CD8-positive, alpha-beta memory T cell (primary cell): ENCODE results near the gene WFS1. TPM values are rescaled to one million over a fixed set of nuclear protein-coding genes. Genes with fewer than 3 reads are reported as not detected.

Experiments used
- CTCF ChIA-PET: fragments of 350-600 bp; sonication (Branson Sonifier 250); formaldehyde crosslinking; loops from one replicate; lab custom pipeline; 2021; ENCODE audit warnings: antibody characterized with exemption; lab: Charles Lee
- POLR2A ChIA-PET: fragments of 350-600 bp; sonication (Branson Sonifier 250); formaldehyde crosslinking; loops from one replicate; lab custom pipeline; 2021; ENCODE audit warnings: antibody characterized with exemption; lab: Charles Lee
- DNase-seq, 5 donors: peaks; one replicate each; pipeline versions ENCODE4 v3.0.0 to v3.0.0-alpha.2; 2020 to 2022; ENCODE audit warnings: mixed read lengths in 1 of 5
- H3K27ac ChIP-seq: one replicate; pipeline ENCODE4 v1.7.0; 2013; ENCODE audit warnings: low read depth, mild to moderate bottlenecking, low read length, moderate library complexity
- H3K27me3 ChIP-seq: 2 replicates; pipeline ENCODE4 v1.7.0; 2013; ENCODE audit warnings: low read length, mild to moderate bottlenecking; ENCODE audit not compliant: insufficient read depth, poor library complexity, severe bottlenecking
- H3K36me3 ChIP-seq: 2 replicates; pipeline ENCODE4 v1.7.0; 2013; ENCODE audit warnings: mild to moderate bottlenecking, low read length, moderate library complexity; ENCODE audit not compliant: insufficient read depth
- H3K4me1 ChIP-seq: 2 replicates; pipeline ENCODE4 v1.7.0; 2013; ENCODE audit warnings: mild to moderate bottlenecking, low read length, moderate library complexity; ENCODE audit not compliant: insufficient read depth
- H3K4me3 ChIP-seq: 2 replicates; pipeline ENCODE4 v1.7.0; 2013; ENCODE audit warnings: mild to moderate bottlenecking, low read length
- H3K9me3 ChIP-seq: 2 replicates; pipeline ENCODE4 v1.7.0; 2013; ENCODE audit warnings: mild to moderate bottlenecking, low read length
- H3K27ac Mint-ChIP-seq, 8 donors: one replicate each; pipeline ENCODE4 v1.8.0; 2020 to 2021; ENCODE audit warnings: mixed read lengths in 8 of 8, mild to moderate bottlenecking in 6 of 8, inconsistent platforms in 3 of 8, moderate library complexity in 3 of 8
- H3K27me3 Mint-ChIP-seq, 2 donors: one replicate each; pipeline ENCODE4 v1.8.0; 2020 to 2021; ENCODE audit warnings: mixed read lengths in 2 of 2, mild to moderate bottlenecking in 1 of 2, moderate library complexity in 1 of 2
- H3K36me3 Mint-ChIP-seq, 3 donors: one replicate each; pipeline ENCODE4 v1.8.0; 2020 to 2021; ENCODE audit warnings: mixed read lengths in 3 of 3, inconsistent platforms in 1 of 3, mild to moderate bottlenecking in 1 of 3
- H3K4me1 Mint-ChIP-seq, 3 donors: one replicate each; pipeline ENCODE4 v1.8.0; 2020 to 2021; ENCODE audit warnings: mixed read lengths in 3 of 3, inconsistent platforms in 1 of 3, mild to moderate bottlenecking in 1 of 3
- H3K4me3 Mint-ChIP-seq, 7 donors: one replicate each; pipeline ENCODE4 v1.8.0; 2020 to 2021; ENCODE audit warnings: mixed read lengths in 7 of 7, mild to moderate bottlenecking in 6 of 7, moderate library complexity in 4 of 7, inconsistent platforms in 2 of 7
- H3K9me3 Mint-ChIP-seq, 5 donors: one replicate each; pipeline ENCODE4 v1.8.0; 2020 to 2022; ENCODE audit warnings: mixed read lengths in 5 of 5, mild to moderate bottlenecking in 3 of 5, moderate library complexity in 2 of 5, inconsistent platforms in 1 of 5
- polyA plus RNA-seq: library from polyadenylated mRNA; unstranded; fragments of 300-500 nt; fragmentation: Illumina TruSeq; gene quantifications from one replicate; pipeline ENCODE4 v1.2.3, GENCODE V29; 2021
- total RNA-seq, 2 experiments: library from RNA; stranded (reverse); gene quantifications; one replicate each; pipeline ENCODE4 v1.2.3, GENCODE V29; 2021

Gene WFS1
- total and polyA plus RNA-seq, 3 experiments from 2014 or later, result 3.4 to 5.1 (median 5.1) TPM

DNA sequence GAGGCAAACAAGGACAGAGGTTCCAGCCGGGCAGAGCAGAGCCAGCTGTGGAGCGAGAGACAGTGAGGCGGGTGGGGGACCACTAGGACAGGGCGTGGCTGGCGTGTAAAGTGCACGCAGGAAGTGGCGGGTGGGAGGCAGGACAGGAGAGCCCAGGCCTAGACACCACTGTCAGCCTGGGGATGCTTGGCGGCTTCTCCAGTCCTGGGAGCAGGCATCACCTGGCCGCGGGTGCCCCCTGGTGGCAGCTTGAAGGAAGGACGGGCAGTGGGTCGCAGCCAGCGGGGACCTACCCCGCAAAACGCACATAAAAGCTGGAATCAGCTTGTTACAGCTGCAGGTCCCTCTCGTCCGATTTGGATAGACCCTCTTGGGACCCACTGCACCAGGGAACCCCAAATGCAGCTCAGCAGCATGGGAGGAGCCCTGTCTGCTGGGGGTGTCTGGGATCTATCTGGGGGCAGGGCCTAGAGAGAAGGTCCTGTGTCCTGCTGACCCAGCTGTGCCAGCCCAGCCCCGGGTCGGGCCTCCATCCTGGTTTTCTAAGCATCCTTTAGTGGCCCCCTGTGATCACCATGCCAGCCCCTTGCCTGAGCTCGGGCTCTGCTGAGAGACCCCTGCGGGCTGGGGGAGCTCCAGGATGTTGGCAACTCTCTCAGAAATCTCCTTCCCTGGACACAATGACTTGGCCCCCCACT is 57.7 kb downstream of the WFS1 start:
- CTCF ChIA-PET, result interaction anchor here (0.6 to 11.2 kb wide), 26 partner anchors 9 to 894 kb away, joined by 3 to 205 read pairs (median 4); partner anchors contain the start of gene WFS1
- no peaks in the 10 kb centered on the region for H3K36me3 ChIP-seq
- POLR2A ChIA-PET, result interaction anchor here (1.1 kb wide), 1 partner anchor 58 kb away, joined by 3 read pairs; the partner anchor contains the start of gene WFS1
- H3K4me1 ChIP-seq, result no peaks in the 10 kb centered on the region
- no peaks in the 10 kb centered on the region for H3K9me3 ChIP-seq
- DNase-seq, result peak; percentile 65 to 83 (median 71)
- no peaks in the 10 kb centered on the region for H3K36me3 Mint-ChIP-seq
- H3K4me3 Mint-ChIP-seq, result no peak overlapping the region
- H3K27me3 ChIP-seq, result no peaks in the 10 kb centered on the region
- H3K4me1 Mint-ChIP-seq, result no peaks in the 10 kb centered on the region
- H3K27ac ChIP-seq, result no peak overlapping the region
- H3K4me3 ChIP-seq, result no peak overlapping the region
- peaks cover 10 to 46% of the 10 kb centered on the region in 2 donors for H3K27me3 Mint-ChIP-seq
- no peaks in the 10 kb centered on the region for H3K9me3 Mint-ChIP-seq
- H3K27ac Mint-ChIP-seq, result no peak overlapping the region

DNA sequence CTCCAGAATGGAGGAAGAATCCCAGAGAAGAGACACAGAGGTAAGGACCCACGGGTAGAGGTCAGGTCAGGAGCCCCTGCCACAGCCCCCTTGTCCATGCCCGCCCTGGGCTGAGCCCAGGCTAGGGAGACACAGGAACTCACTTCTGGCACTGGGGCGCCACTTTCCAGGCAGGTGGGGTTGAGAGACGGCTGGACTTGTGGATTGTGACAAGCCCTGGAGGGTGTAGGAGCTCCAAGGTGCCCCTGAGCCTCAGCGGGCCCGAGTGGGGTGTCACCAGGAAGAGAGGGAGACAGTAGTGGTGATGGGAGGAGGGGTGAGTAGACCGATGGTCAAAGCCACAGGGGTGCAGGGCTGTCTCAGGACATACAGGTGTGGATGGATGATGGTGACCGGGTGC is 58.9 kb downstream of the WFS1 start:
- H3K36me3 Mint-ChIP-seq, result no peaks in the 10 kb centered on the region
- no peaks in the 10 kb centered on the region for H3K9me3 ChIP-seq
- no peak overlapping the region for H3K27ac Mint-ChIP-seq
- ChIA-PET POLR2A (no interaction called here), CTCF (interaction anchor here (1.5 to 11.2 kb wide), 8 partner anchors 8 to 330 kb away, joined by 4 to 205 read pairs (median 6); no protein-coding TSS in a partner anchor)
- no peaks in the 10 kb centered on the region for H3K9me3 Mint-ChIP-seq
- H3K4me3 ChIP-seq, result no peak overlapping the region
- H3K27ac ChIP-seq, result no peak overlapping the region
- no peaks in the 10 kb centered on the region for H3K36me3 ChIP-seq
- DNase-seq, result no peak
- no peaks in the 10 kb centered on the region for H3K4me1 ChIP-seq
- peaks cover 11 to 42% of the 10 kb centered on the region in 2 donors for H3K27me3 Mint-ChIP-seq
- no peak overlapping the region for H3K4me3 Mint-ChIP-seq
- H3K4me1 Mint-ChIP-seq, result no peaks in the 10 kb centered on the region
- H3K27me3 ChIP-seq, result no peaks in the 10 kb centered on the region

DNA sequence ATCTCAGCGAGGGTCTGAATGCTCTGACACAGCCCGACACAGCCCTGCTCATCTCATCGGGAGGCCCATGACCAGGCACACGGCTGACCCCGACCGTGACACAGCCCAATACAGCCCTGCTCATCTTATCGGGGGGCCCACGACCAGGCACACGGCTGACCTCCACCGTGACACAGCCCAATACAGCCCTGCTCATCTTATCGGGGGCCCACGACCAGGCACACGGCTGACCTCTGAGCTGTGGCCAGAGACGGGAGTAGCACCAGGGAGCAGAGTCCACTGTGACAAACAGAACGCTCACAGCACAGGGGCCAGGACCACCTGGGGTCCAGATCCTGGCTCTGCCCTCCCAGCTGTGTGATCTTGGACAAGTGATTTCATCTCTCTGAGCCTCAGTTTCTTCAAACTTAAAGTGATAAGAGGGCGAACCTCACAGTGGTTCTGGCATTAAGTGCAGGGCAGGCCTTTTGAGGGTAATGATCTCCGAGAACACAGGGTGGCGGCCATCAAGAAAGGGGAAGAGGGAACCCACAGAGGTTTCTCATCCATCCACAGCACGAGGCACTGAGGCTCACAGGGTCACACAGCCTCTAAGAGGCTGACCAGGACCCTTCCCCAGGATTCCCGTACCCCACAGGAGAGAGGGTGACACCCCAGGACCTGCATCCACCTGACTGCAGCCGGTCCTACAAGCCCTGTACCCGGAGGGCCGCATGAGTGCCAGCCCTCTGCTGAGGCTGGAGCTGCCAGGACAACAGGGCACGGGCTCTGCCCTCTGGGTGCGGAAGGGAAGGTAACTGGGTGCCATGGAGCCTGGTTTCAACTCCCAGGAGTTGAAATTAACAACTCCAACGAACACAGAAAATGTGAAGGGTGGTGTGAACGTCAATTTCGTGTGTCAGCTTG is 60.1 kb downstream of the WFS1 start:
- Mint-ChIP-seq H3K36me3 (no peaks in the 10 kb centered on the region), H3K9me3 (no peaks in the 10 kb centered on the region), H3K27ac (peak overlapping the region in 1 of 8 donors; percentile 89), H3K4me1 (no peaks in the 10 kb centered on the region), H3K4me3 (peak overlapping the region in 1 of 7 donors; percentile 65), H3K27me3 (peaks cover 10 to 37% of the 10 kb centered on the region in 2 donors)
- no peak for DNase-seq
- Histone ChIP-seq H3K4me3 (no peak overlapping the region), H3K9me3 (no peaks in the 10 kb centered on the region), H3K36me3 (no peaks in the 10 kb centered on the region), H3K27ac (no peak overlapping the region), H3K27me3 (no peaks in the 10 kb centered on the region), H3K4me1 (no peaks in the 10 kb centered on the region)
- ChIA-PET POLR2A (no interaction called here), CTCF (interaction anchor here (1.4 to 11.2 kb wide), 3 partner anchors 10 to 331 kb away, joined by 4 to 205 read pairs (median 4); no protein-coding TSS in a partner anchor)

DNA sequence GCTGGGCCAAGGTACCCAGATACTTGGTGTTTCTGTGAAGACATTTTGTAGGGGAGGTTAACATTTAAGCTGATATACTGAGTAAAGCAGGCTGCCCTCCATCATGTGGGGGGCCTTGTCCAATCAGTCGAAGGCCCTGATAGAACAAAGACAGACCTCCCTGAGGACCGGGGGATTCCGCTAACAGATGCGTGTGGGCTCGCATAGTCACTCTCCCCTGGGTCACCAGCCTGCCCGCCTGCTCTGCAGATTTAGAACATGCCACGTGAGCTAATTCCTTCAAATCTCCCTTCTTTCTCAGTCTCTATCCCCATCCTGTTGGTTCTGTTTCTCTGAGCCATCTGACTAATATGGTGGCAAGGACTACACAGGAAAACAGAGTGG is 60.7 kb downstream of the WFS1 start:
- Mint-ChIP-seq H3K9me3 (no peaks in the 10 kb centered on the region), H3K36me3 (no peaks in the 10 kb centered on the region), H3K27ac (no peak overlapping the region), H3K4me1 (no peaks in the 10 kb centered on the region), H3K27me3 (peaks cover 16 to 43% of the 10 kb centered on the region in 2 donors), H3K4me3 (no peak overlapping the region)
- Histone ChIP-seq H3K36me3 (no peaks in the 10 kb centered on the region), H3K27ac (no peak overlapping the region), H3K4me3 (no peak overlapping the region), H3K9me3 (no peaks in the 10 kb centered on the region), H3K27me3 (no peaks in the 10 kb centered on the region), H3K4me1 (no peaks in the 10 kb centered on the region)
- POLR2A ChIA-PET, result no interaction called here
- no peak for DNase-seq
- CTCF ChIA-PET, result interaction anchor here (1.2 to 11.2 kb wide), 5 partner anchors 10 to 331 kb away, joined by 3 to 205 read pairs (median 4); no protein-coding TSS in a partner anchor

DNA sequence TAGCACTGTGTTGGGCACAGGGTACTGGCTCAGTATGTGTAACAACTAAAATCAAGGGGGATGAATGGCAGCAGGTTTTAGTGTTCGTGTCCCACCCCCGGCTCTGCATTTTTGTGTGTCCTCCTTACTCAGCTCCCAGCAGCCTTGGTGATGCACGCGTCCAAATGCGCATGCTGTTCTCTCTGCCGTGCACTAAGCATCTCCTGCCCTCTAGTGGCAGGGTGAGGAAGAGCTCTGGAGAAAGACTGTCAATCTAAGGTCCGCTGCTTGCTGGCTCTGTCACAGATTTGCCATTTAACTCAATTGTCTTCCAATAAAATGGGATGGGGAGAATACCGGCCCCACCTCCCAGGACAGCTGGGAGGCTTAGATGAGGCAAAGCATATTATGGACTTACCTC is 61.4 kb downstream of the WFS1 start:
- no peak overlapping the region for H3K27ac ChIP-seq
- Mint-ChIP-seq H3K9me3 (no peaks in the 10 kb centered on the region), H3K27ac (no peak overlapping the region), H3K4me3 (no peak overlapping the region), H3K4me1 (no peaks in the 10 kb centered on the region), H3K36me3 (no peaks in the 10 kb centered on the region), H3K27me3 (peaks cover 16 to 40% of the 10 kb centered on the region in 2 donors)
- no peak overlapping the region for H3K4me3 ChIP-seq
- no peaks in the 10 kb centered on the region for H3K27me3 ChIP-seq
- no peaks in the 10 kb centered on the region for H3K4me1 ChIP-seq
- ChIA-PET POLR2A (no interaction called here), CTCF (interaction anchor here (1.0 to 11.2 kb wide), 9 partner anchors 40 to 333 kb away, joined by 3 to 205 read pairs (median 3); partner anchors contain the start of gene WFS1)
- peak in 1 of 5 donors; percentile 17 for DNase-seq
- no peaks in the 10 kb centered on the region for H3K9me3 ChIP-seq
- H3K36me3 ChIP-seq, result no peaks in the 10 kb centered on the region

DNA sequence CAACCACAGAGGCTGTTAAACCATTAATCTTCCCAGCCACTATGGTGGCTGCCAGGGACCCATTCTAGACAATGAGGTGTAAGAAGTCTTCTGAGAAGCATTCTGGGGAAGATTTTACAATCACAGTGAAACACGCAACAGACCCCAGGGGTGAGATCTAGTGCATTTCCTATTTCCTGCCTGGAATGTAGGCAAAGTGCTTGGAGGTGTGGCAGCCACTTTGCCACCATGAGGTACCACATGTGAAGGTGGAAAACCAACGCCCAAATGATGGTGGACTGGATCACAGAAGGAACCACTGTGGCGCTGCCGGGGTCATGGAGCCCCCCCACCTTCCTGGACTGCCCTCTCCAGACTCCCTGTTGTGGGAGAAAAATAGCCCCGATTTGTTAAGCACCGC is 61.8 kb downstream of the WFS1 start:
- no peaks in the 10 kb centered on the region for H3K4me1 Mint-ChIP-seq
- POLR2A ChIA-PET, result no interaction called here
- Histone ChIP-seq H3K9me3 (no peaks in the 10 kb centered on the region), H3K27me3 (no peaks in the 10 kb centered on the region), H3K4me1 (no peaks in the 10 kb centered on the region), H3K4me3 (no peak overlapping the region), H3K27ac (no peak overlapping the region), H3K36me3 (no peaks in the 10 kb centered on the region)
- no peaks in the 10 kb centered on the region for H3K9me3 Mint-ChIP-seq
- no peaks in the 10 kb centered on the region for H3K36me3 Mint-ChIP-seq
- DNase-seq, result no peak
- CTCF ChIA-PET, result interaction anchor here (0.8 to 11.2 kb wide), 14 partner anchors 11 to 388 kb away, joined by 3 to 205 read pairs (median 3); partner anchors contain the start of gene WFS1
- H3K4me3 Mint-ChIP-seq, result no peak overlapping the region
- no peak overlapping the region for H3K27ac Mint-ChIP-seq
- H3K27me3 Mint-ChIP-seq, result peaks cover 16 to 36% of the 10 kb centered on the region in 2 donors

DNA sequence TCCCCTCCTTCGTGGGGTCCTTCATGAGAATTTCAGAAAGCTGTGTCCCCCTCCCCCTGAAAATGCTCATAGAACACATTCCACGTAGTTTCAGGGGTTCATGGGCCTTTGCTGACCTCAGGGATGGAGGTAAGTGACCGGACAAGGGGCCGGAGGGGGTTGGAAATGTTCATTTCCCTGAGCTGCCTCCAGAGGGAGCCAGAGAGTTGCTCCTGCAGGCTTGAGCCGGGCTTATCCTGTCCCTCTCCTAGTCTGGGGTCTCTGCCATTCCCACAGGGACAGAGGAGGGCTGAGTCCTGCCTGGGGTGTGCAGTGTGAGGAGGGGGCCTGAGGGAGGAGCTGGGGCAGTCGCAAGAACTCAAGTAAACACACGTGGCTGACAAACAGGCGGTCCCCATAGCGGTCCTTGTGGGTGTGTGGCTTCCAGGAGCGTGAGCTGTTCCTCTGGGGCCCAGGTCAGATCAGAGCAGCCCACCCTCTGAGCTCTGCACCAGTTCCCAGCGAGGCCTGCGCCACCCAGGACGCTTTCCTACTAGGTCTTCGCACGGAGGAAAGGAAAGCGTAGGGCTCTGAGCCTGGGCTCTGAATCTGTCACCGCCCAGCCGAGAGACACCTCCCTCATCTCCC is 62.5 kb downstream of the WFS1 start:
- H3K36me3 ChIP-seq, result no peaks in the 10 kb centered on the region
- no peak overlapping the region for H3K27ac ChIP-seq
- Mint-ChIP-seq H3K27me3 (peaks cover 16 to 35% of the 10 kb centered on the region in 2 donors), H3K36me3 (no peaks in the 10 kb centered on the region), H3K9me3 (no peaks in the 10 kb centered on the region), H3K4me1 (peaks cover 2 to 3% (median 3%) of the 10 kb centered on the region in 3 donors), H3K4me3 (no peak overlapping the region), H3K27ac (no peak overlapping the region)
- peak in 2 of 5 donors; percentile 19 to 25 for DNase-seq
- no peaks in the 10 kb centered on the region for H3K9me3 ChIP-seq
- peaks cover under 1% of the 10 kb centered on the region for H3K4me1 ChIP-seq
- no peak overlapping the region for H3K4me3 ChIP-seq
- H3K27me3 ChIP-seq, result no peaks in the 10 kb centered on the region
- ChIA-PET CTCF (interaction anchor here (0.8 to 11.2 kb wide), 11 partner anchors 12 to 387 kb away, joined by 3 to 205 read pairs (median 3); partner anchors contain the start of gene WFS1), POLR2A (no interaction called here)
